Astrocyte of the cerebellum (primary cell): ENCODE results near the gene EME2.

Source experiments
- DNase-seq: peaks from one replicate; pipeline ENCODE4 v3.0.0-alpha.2; 2011; ENCODE audit warnings: low read depth
- H3K4me3 ChIP-seq: 2 replicates; pipeline ENCODE4 v1.5.1; 2011; ENCODE audit warnings: mild to moderate bottlenecking, low read depth, low read length, moderate library complexity
- CTCF ChIP-seq: IDR thresholded peaks from 2 replicates; pipeline ENCODE4 v1.5.1; 2012; ENCODE audit warnings: low read length, low read depth, moderate library complexity, mild to moderate bottlenecking; ENCODE audit errors: missing control alignments
- in situ Hi-C: cut with HindIII; loops from 2 replicates; pipeline ENCODE4 v1.10.0; 2017; ENCODE audit warnings: low sequenced_read_pairs

The EME2 gene

GRCh38 chr16:1786242-1787055 lies 13.8 kb downstream of the EME2 start:
- peak; percentile 17 for TF ChIP-seq CTCF
- no peak overlapping the region for H3K4me3 ChIP-seq
- in situ Hi-C loops, result no loop called here
- no peak for DNase-seq

GRCh38 chr16:1787056-1787321 lies 14.4 kb downstream of the EME2 start:
- DNase-seq, result no peak
- TF ChIP-seq CTCF, result no peak
- in situ Hi-C loops, result no loop called here
- H3K4me3 ChIP-seq, result no peak overlapping the region

- TF ChIP-seq CTCF, result no peak
- in situ Hi-C loops, result no loop called here
- DNase-seq, result no peak
- H3K4me3 ChIP-seq, result no peak overlapping the region
These were observed 14.9 kb downstream of the EME2 start for GRCh38 chr16:1787322-1788094.

GRCh38 chr16:1788095-1788707 lies 15.6 kb downstream of the EME2 start:
- TF ChIP-seq CTCF, result no peak
- no peak overlapping the region for H3K4me3 ChIP-seq
- in situ Hi-C loops, result no loop called here
- DNase-seq, result no peak

- in situ Hi-C loops, result no loop called here
- no peak for TF ChIP-seq CTCF
- DNase-seq, result no peak
- H3K4me3 ChIP-seq, result no peak overlapping the region
These were observed 16.1 kb downstream of the EME2 start for GRCh38 chr16:1788708-1789100.

GRCh38 chr16:1789643-1790045 lies 17.0 kb downstream of the EME2 start:
- DNase-seq, result no peak
- H3K4me3 ChIP-seq, result no peak overlapping the region
- no peak for TF ChIP-seq CTCF
- in situ Hi-C loops, result no loop called here
